CD4-positive, alpha-beta T cell treated with Interleukin-15 for 4 hours (primary cell): ENCODE data around the gene PNLIPRP2.

Experiments
- DNase-seq: peaks from one replicate; pipeline ENCODE4 v3.0.0-alpha.2; 2020; ENCODE audit warnings: low spot score

Gene PNLIPRP2

DNA sequence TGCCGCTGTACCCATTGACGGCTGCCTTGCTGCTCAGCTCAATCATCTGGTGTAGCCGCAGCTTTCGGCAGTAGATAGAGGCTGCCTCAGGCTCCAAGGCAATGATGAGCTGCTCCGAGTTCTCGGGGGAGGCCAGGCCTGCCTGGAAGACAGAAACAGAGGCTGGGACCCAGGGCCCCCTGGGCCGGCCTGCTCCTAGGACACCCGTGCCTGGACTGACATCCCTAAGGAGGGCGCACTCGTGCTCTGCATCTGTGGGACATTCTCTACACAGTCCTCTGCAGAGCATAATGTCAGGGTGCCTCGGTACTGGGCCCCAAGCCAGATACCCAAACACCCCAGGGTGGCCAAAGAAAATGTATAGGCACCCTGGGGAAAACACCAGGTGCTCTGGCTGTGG, 63.1 kb downstream of the PNLIPRP2 start:
- no peak for DNase-seq

DNA sequence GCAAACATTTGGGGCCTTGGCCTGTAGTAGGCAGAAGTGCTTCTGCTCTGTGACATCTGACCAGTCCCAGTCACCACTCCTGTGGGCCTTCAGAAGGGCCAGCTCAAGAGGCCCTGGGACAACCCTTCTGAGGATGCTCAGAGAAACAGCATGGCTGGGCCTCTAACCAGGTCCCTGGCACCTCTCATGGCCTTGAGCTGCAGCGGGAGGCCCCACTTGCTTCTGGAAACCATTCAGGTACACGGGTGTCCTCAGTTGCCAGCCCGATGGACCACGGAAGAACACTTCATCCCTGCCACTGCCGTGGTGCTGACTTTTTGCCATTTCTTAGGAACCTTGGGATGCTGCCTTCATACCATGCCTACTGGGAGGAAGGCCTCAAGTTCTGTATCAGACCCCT, 64.0 kb downstream of the PNLIPRP2 start:
- DNase-seq, result no peak

DNA sequence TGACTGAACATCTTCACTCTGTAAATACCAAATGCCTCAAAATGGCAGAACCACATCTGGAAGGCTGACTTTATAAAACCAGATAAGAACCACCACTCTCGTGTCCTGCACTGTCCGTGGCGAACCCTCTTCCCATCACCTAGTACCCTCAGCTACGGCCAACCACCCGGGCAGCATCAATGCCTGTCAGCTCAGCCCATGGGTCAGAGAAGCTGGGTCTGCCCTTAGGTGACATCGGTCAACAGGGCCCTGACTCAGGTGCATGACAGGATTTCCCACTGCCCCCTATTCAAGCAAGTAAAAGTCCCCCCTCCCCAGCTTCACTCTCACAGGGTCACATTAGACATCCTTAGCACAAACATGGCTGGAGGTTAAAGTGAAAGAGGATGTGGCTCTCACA, 65.1 kb downstream of the PNLIPRP2 start:
- no peak for DNase-seq

DNA sequence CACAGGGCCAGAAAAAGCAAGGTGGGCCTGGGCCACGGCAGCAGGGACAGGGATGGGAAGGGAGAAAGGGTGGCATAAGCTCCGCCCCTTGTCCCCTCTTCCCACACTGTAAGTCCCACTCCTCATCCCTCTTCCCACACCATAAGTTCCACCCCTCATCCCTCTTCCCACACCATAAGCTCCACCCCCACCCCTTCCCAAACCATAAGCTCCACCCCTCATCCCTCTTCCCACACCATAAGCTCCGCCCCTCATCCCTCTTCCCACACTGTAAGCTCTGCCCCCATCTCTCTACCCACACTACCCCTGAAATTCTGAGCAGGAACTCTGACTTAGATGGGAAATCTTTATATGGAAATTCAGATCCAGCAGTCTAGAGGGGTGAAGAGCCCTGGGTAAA, 65.9 kb downstream of the PNLIPRP2 start:
- DNase-seq, result no peak

DNA sequence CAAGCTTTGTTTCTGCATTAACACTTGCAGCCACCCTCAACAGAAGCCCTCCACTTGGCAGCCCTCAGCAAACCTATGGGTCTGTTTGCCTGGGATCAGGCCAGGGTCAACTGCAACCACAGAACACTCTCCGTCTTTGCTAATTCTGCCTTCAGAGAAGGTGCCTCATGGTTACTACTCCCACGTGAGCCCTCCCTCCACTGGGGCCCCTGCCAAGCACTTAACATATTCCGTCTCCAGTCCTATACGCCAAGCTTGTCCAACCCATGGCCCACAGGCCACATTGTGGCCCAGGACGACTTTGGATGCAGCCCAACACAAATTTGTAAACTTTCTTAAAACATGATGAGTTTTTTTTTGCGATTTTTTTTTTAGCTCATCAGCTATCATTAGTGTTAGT, 66.9 kb downstream of the PNLIPRP2 start:
- no peak for DNase-seq

DNA sequence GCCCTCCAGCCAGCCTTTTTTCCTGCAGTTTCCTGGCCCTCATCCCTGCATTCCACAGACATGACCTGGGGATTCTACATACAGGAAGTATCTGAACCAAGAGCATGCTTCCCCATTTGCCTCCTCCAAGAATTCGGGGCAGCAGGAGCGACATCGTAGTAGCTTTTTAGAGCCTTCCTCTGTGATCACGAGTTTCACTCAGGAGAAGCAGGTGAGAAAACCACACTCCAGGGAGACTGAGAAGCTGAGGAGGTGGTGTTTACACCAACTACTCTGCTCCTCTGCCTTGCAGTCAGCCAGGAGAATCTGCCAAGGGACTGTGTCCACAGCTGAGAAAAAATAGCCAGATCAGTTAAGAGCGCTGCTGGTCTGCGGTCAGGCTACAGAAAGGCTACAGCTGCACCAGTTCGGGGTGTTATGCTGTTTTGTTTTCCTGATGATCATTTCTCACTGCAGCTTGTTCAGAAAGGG, 67.5 kb downstream of the PNLIPRP2 start:
- no peak for DNase-seq

DNA sequence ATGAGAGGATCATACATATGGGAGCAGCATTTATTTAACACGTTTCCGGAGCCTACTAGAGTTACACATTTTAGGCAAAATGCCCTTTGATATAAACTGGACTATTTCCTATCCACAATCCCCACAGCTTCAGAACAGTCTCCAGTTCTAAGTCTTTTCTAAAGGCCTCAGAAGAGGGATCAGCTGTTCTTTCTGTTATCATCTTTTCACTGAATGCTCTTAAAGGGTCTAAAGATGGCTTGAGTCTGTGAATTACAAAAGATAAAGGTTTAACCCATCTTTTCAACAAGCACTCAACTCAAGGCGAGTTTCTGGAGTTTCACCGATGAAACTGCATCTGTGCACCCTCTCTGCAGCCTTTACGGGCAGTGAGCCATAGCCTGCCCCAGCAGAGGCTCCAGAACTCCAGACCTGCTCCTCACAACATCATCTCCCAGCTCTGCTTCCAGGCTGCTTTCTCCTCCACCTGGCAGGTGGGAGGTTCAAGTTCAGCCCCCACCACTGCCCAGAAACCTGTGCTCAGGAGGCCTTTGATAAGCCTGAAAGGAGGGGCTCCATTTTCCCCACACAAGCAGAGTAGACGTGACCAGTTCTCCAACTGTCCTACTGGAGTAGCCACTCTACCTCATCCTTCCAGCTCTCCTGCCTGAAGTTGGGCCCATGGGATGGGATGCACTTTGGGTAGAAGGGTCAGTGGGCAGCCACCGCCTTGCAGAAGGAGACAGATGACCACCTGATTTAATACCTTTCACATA, 68.2 kb downstream of the PNLIPRP2 start:
- DNase-seq, result no peak

DNA sequence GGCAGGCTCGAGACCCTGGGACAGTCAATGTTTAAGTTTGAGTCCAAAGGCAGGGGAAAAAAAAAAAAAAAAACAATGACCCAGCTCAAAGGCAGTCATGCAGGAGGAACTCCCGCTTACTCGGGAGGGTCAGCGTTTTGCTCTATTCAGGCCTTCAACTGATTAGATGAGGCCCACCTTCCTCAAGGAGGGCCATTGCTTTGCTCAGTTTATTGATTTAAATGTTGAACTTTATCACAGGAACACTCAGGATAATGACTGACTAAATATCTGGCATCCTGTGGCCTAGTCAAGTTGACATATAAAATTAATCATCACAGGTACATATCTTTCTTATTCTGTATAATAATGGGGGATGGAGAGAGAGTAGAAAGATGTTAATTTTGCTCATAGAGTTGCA, 69.0 kb downstream of the PNLIPRP2 start:
- DNase-seq, result no peak

DNA sequence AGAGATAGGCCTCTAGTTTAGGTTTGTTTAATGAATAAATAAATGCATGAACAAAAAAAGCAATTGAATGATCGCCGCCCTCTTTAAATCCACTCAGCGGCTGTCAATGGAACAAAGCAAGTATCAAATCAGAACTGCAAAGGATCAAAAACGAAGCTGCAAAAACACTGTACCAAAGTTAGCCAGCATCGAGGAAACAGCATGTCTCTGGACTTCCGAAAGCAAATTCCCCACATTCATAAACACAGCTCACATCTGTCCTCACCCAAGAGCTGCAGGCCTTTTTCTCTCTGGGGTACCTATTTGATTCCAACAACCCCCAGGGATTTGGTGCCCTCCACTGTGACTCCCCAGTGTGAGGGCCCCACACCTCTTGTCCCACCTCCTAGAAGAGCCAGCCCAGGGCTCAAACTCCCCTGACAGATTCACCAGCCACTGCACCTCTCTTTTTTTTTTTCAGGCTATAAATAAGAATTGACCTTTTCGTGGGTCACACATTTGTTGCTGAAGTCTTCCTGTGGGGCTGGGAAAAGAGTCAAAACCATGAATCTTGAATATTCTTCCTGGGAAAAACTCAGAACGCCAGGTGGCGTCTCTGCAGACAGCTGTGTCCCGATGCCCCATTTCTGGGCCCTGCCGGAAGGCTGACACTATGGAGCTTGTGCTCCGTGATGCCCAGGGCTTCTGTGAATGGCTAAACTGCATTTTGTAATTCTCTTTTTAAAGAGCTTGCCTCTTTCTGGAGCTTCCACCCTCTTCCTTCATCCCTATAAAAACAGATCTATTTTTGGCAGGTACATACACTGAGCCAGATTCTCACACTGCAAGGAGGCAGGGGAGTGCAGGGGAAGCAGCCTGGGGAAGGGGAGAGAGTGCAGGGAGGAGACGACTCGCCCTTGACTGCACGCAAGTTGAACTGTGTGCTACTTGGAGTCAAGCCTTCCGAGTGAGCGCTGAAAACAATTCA, 69.9 kb downstream of the PNLIPRP2 start:
- no peak for DNase-seq

DNA sequence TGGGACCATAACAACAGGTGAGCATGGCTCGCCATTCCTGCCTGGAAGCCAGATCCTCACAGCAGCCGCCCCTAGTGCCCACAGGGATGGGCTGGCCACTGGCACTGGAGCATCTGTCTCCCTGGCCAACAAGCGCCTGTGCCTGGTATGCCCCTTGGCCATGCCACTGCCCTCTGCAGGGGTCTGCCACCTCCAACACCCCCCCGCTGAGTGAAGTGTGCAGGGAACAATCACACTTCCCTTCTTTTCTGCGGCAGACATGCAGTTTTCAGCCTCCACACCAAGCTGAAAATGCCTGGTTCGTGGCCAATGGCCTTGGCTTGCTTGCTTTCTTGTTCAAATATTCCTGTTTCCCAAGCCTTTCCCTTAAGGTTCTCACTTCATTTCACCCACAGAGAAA, 70.9 kb downstream of the PNLIPRP2 start:
- DNase-seq, result no peak

DNA sequence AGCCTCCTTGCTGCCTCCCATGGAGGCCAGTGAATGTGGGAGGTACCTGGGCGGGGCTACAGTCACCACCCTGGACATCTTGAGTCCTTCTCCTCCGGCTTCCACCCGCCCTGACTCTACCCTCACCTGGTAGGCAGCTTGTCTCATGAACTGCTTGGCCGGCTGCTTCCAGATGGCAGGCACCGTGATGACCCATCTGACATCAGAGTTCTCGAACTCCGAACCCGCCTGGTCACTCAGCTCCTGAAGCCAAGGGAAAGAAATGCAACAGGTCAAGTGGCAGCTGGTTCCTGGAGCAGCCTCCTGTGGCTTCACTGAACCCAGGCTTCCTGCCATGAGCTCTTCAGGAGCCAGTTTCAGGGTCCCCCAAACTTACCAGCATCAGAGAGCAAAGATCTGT, 71.5 kb downstream of the PNLIPRP2 start:
- no peak for DNase-seq

DNA sequence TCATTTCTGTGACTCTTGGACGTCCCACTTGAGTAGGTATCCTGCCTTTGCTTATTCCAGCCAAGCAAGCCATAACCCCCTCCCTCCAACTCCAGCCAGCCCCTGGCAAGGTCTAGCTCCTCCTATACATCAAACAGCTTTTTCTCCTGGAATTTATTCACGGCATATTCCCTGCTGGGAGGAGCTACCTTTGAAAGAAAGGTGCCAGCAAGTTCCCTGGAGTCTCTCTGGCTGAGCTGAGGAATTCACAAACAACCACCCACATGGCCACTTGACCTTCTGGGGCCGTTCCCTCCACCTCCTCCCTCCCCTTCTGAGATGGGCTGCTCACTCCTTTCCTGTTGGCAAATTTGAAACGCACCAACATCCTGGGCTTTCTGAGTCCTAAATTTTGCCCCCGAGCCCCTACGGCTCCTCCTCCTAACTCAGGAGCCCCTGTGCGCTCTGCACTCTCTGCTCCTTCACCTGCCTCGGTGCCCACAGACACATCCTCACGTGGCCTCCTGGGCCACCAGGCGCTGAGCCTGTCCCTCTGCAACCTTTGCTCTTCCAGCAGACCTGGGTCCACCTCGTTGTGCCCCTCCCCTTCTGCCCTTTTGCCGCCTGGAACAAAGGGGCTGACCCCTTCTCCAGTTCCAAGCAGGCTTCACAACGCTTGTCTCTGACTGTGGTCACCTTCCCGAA, 73.6 kb downstream of the PNLIPRP2 start:
- no peak for DNase-seq
